ENCODE results near the gene POLR1B.
"Not testable (repeated sequence)": the region's sequence is repeated elsewhere in the genome, so short reads cannot be mapped to it uniquely, and the experiment has no call there.

The POLR1B gene

DNA sequence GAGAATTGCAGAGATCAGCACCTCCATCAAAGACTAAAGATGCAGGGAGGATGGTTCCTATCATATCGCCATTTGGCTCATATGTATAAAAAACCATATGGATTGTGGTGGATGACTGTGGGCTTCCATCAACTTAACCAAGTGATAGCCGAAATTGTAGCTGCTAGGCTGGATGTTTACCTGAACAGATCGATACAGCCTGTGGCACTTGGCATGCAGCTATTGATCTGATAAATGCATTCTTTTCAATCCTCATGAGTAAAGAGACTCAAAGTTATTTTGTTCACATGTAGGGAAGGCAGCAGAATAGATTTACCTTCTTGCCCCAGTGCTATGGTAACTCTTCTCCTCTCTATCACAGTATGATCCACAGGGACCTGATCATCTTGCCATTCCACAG is 60.7 kb downstream of the POLR1B start:
- no peak for DNase-seq

DNA sequence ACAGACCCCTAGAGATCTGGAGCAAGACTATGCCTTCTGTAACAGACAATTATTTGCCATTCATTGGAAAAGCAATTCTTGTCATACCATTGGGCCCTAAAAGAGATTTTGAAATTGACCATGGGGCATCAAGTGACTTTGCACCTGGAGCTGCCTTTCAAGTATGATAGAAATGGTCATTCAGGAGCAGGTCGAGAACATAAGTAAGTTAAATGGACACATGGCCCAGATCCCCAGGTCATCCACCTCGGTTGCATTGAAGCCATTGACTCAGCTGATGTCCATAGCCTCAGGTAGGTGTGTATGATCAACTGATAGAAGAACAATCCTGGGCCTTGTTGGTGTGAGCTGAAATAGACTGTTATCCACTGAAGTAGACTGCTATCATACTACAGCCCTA is 61.5 kb downstream of the POLR1B start:
- DNase-seq: no peak

DNA sequence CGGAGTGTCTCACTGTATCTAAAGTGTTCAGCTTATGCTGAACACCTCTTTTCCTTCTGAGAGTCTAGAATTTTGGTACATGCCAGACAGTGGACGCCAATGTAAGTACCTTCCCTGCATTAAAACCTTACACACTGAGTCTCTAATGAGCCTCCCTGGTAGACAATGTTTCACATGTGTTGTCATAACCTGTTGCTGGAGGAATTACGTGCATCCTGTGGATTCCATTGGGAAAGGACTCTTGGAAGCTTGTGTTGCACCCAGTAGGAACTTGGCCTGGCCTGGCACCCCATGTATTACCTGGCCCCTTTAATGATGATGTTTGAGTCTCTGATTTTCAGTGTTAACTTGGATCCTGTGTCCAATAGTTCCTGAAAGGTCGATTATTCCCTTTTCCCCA is 62.7 kb downstream of the POLR1B start:
- no peak for DNase-seq

DNA sequence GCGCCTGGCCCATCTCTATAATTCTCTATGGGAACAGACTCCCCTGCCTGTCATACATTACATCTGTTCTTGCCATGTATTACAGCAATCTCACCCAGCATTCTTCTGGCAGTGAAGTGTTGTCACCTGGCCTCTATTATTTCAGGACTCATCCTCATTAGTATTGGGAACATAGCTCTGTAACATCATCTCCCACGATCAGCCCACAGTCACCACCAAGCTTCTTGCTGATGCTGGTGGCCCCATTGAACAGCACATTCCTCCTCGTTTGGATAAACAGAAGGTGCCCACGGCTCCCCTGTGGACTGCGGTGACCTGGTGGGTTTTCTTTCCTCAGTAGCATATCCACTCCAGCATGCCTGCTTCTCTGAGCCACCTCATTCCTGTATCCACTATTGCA is 63.7 kb downstream of the POLR1B start:
- no peak for DNase-seq

DNA sequence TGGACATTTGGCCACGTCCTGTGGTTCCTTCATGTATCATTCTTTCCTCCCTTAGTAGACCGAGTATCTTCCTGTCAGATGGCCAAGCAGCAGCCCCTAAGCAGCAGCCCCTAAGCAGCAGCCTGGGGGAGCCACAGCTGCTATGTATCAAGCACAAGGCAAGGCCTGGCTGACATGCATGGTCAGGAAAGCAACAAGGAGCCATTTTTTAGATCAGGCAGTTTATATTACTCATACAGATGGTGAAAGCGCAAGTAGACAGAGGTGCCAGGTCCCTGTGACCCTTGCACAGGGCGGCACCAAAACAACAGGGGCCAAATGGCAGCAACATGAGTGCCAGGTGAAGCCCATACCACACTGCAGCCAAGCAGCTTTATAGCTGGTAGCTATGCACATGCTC is 64.3 kb downstream of the POLR1B start:
- DNase-seq: no peak

DNA sequence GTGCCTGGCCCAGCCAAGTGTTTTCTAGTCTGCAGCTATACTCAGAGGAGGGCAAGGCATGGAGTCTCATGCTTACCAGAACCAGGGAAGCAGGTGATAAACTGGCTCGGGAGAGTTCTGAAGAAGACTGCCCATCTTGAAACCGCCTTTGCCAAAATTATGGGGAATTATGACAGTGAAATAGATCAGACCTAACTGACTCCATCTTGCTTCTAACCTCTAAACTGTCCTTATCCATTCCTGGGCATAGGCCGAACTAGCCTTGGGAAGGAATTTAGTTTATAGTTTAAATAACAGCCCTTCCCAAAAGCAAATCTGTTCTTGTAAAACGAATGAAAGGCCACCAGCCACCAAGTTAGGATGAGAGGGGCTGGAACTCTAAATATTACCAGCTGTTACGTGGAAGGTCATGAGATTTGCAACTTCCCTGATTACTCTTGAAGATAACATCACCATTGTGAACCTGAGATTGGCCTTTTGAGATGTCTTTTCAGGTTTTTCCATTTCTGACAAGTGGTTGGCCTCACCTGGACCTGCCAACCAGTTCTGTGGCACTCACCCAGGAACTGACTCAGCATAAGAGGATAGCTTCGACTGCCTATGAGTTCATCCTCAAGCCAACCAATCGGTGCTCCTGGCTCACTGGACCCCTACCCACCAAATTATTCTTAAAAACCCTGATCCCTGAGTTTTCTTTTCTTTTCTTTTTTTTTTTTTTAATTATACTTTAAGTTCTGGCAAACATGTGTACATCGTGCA is 65.6 kb downstream of the POLR1B start:
- no peak for DNase-seq

DNA sequence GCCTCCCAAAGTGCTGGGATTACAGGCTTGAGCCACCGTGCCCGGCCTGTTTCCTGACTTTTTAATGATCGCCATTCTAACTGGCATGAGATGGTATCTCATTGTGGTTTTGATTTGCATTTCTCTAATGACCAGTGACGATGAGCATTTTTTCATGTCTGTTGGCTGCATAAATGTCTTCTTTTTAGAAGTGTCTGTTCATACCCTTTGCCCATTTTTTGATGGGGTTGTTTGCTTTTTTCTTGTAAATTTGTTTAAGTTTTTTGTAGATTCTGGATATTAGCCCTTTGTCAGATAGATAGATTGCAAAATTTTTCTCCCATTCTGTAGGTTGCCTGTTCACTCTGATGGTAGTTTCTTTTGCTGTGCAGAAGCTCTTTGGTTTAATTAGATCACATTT is 67.1 kb downstream of the POLR1B start:
- DNase-seq: not testable (repeated sequence)

DNA sequence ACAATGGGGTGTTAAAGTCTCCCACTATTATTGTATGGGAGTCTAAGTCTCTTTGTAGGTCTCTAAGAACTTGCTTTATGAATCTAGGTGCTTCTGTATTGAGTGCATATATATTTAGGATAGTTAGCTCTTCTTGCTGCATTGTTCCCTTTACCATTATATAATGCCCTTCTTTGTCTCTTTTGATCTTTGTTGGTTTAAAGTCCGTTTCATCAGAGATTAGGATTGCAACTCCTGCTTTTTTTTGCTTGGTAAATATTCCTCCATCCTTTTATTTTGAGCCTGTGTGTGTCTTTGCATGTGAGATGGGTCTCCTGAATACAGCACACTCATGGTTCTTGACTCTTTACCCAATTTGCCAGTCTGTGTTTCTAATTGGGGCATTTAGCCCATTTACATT is 70.0 kb downstream of the POLR1B start:
- not testable (repeated sequence) for DNase-seq

DNA sequence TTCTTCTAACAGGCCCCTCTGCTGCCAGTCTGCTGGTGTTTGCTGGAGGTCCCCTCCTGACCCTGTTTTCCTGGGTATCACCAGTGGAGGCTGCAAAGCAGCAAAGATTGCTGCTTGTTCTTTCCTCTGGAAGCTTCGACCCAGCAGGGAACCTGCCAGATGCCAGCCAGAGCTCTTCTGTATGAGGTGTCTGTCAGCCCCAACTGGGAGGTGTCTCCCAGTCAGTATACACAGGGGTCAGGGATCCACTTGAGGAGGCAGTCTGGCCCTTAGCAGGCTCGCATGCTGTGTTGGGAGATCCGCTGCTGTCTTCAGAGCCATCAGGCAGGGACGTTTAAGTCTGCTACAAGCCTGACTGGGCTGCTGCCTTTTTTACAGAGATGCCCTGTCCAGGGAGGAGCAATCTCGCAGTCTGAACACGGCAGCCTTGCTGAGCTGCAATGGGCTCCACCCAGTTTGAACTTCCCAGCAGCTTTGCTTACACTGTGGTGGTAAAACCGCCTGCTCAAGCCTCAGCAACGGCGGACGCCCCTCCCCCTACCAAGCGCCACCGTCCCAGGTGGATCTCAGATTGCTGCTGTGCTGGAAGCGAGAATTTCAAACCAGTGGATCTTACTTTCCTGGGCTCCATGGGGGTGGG is 72.1 kb downstream of the POLR1B start:
- DNase-seq: no peak

DNA sequence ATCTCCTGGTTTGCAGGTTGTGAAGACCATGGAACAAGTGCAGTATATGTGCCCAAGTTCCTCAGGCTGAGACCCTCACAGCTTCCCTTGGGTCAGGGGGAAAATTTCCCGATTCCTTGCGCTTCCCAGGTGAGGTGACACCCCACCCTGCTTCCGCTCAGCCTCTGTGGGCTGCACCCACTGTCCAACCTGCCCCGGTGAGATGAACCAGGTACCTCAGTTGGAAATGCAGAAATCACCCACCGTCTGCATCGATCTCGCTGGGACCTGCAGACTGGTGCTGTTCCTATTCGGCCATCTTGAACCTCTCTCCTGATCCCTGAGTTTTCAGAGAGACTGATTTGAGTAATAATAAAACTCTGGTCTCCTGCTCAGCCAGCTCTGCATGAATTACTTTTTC is 72.8 kb downstream of the POLR1B start:
- DNase-seq: no peak

DNA sequence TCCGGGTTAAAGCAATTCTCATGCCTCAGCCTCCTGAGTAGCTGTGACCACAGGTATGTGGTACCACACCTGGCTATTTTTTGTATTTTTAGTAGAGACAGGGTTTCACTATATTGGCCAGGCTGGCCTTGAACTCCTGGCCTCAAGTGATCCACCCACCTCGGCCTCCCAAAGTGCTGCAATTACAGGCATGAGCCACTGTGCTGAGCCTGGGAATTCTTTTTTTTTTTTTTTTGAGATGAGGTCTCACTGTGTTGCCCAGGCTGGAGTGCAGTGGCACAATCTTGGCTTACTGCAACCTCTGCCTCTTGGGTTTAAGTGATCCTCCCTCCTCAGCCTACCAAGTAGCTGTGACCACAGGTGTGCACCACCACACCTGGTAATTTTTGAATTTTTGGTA is 73.5 kb downstream of the POLR1B start:
- DNase-seq: not testable (repeated sequence)

DNA sequence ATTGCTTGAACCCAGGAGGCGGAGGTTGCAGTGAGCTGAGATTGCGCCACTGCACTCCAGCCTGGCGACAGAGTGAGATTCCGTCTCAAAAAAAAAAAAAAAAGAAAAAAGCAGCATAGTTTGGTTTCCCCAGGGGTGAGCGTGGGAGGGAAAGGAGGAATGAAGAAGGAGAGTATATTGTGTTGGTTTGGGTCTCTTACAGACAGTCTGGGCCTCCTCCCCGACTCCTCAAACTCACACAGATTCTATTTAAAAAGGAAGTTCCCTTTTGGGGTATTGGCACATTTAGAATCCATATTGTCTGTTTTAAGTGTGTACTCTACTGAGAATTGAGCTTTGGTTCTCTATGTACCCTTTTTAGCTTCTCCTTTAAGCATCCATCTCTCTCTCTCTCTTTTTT is 76.1 kb downstream of the POLR1B start:
- no peak for DNase-seq

DNA sequence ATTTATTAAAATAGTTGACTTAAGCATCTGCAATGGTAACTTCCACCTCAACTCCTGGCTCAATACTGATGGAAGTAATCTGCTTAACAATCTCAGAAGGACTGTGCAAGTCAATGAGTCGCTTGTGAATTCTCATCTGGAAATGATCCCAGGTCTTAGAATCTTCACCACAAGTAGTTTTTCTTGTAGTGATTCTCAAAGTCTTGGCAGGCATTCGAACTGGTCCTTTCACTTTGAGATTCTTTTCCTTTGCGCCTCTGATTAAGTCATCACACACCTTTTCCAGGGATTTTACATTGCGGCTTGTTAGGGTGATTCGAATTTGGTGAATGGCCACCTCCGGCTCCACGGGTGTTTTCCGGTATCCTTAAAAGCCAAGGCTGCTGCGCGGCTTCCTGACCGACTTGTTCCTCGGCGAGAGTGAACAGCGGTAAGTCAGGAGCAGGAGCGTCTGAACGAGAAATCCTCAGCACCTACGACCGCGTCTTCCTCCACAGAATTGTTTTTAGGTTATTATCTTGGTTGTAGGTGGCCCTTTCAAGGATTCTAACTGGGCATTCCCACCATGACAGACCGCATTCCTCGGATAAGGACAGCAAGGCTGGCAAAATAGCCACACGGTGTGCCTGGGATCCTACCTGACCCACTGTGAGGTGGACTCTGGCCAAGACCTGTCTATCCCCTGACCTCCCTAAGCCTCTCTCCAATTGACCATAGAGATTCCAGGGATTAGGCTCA is 79.7 kb downstream of the POLR1B start:
- no peak for DNase-seq

DNA sequence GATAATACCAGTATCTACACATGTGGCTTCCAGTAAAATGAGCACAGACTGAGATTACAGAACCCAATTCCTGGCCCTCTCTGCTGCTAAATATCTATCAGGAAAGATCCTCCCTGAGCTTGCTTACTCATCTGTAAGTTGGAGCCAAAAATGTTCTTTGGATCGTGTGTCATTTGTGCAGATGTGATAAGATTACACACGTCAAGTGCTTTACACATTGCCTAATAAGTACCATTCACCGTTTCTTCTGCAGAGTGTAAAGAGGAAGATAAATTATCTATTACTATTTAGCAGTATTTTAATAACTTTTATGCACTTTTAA is 80.2 kb downstream of the POLR1B start:
- DNase-seq: no peak

DNA sequence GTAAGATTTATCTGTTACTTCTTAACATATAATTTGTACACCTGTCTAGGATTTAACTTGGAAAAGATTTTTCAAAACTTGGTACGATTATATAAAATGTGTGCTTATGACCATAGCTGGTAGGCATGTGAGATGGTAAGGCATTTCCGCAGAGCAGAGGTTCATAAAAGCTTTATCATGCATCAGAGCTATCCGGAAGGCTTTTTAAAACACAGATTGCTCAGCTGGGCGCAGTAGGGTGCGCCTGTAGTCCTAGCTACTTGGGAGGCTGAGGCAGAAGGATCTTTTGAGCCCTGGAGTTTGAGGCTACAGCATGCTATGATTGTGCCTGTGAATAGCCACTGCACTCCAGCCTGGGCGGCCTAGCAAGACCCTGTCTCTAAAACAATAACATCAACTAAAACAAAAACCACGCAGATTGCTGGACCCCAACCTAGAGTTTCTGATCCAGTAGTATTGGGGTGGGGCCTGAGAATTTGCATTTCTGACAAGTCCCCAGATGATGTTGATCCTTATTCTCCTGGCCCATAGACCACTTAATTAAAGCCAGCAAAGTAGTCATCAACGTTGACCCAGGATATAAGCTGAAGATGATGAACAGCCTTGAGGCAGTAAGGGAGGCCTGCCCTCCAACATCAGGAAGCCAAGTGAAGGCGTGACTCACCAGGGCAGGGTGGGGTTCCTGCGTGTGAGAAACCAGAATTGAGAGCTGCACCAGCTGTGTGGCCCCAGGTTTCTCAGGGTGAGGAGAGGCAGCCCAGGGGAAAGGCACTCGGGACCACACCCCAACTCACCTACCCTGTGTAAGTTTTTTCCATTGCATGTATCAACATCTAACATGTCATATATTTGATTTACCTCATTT is 81.9 kb downstream of the POLR1B start:
- DNase-seq: peak; percentile 68

DNA sequence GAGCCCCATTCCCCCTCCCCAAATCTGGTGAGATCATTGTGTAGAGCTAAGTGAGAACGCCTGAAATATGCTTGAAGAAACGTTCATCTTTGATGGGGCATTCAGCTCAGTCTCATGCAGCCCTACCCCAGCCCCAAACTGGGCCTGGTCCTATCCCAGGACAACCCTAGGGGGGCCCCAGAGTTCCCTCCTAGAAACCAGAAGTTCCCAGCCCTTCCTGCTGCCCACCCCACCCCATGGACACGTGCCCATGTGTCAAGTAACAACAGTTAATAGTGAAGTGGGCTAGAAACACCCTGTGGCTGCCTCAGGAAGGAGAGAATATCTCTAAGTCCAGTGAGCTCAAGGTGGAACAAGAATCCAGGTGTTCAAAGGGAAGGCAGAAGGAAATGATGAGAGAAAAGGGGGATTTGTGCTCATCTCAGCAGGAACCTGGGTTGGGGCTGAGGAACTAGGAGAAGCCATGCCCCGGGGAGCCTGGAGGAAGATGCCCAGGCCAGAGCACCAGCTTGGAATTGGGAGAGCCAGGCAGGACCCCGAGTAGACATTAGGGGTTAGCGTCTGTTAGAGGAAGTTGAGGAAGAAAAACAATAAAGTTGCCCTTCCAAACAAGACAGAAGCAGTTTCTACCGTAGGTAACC is 83.3 kb downstream of the POLR1B start:
- no peak for DNase-seq

DNA sequence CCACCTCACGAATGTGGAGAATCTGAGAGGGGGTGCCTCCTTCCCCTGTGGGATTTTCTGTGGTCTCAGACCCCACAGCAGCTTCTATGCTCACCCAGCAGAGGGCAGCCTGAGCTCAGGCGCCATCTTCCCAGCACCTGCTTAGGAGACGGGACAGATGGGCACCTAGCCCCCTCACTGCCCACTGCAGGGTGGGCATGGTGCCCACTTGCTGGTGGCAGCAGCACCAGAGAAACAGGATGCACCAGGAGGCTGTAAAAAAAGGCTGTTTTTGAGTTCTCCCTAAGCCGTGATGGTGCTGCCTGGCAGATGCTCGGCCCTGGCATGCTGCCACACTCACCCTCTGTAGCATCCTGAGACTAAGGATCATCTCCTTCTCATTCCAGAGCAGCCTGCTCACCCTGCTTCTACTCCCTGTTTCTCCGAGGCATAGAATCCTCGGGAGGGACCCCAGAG is 84.4 kb downstream of the POLR1B start:
- peak; percentile 62 for DNase-seq
